Breast epithelium (tissue), 3 donors: ENCODE data around the gene WHRN.

ENCODE experiments used
- POLR2A ChIP-seq: fragments of 450-650 bp; IDR thresholded peaks from one replicate; pipeline ENCODE4 v1.6.1; 2016; ENCODE audit warnings: antibody characterized with exemption, mild to moderate bottlenecking, moderate library complexity
- TF ChIP-seq, protein P1 (sequence below), 3 donors: fragments of 450-650 bp; IDR thresholded peaks; one replicate each; pipeline ENCODE4 v1.5.1; 2016 to 2017; ENCODE audit warnings: antibody characterized with exemption in 3 of 3, mild to moderate bottlenecking in 3 of 3, moderate library complexity in 3 of 3

DNA sequence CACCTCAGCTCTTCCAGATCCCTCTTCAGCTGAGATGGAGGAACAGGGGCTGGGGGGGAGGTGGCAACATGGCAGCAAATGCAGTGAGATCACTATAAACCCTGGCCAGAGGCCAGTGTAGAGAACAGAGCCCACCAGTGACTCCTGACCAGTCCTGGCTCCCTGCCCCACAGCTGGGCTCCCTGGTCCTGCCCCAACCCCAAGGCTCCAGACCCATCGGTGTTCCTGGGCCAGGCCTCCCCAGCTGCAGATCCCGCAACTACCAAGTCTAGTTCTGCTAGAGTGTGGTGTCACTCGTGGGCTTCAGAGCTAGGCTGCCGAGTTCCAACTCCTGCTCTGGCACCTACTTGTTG, 134.3 kb downstream of the WHRN start:
- no peak for TF ChIP-seq POLR2A
- TF ChIP-seq, protein P1, sequence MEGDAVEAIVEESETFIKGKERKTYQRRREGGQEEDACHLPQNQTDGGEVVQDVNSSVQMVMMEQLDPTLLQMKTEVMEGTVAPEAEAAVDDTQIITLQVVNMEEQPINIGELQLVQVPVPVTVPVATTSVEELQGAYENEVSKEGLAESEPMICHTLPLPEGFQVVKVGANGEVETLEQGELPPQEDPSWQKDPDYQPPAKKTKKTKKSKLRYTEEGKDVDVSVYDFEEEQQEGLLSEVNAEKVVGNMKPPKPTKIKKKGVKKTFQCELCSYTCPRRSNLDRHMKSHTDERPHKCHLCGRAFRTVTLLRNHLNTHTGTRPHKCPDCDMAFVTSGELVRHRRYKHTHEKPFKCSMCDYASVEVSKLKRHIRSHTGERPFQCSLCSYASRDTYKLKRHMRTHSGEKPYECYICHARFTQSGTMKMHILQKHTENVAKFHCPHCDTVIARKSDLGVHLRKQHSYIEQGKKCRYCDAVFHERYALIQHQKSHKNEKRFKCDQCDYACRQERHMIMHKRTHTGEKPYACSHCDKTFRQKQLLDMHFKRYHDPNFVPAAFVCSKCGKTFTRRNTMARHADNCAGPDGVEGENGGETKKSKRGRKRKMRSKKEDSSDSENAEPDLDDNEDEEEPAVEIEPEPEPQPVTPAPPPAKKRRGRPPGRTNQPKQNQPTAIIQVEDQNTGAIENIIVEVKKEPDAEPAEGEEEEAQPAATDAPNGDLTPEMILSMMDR (IDR thresholded peaks at IDR 0.05), result no peak
